Liver (tissue), 9 donors: ENCODE results near the gene ENAH. TPM values are rescaled to one million over a fixed set of nuclear protein-coding genes. Genes with fewer than 3 reads are reported as not detected.

ENCODE experiments used
- DNase-seq: peaks from one replicate; pipeline ENCODE4 v3.0.0-alpha.2; 2017; ENCODE audit warnings: low spot score
- H3K27ac ChIP-seq, 2 donors: one replicate each; pipeline ENCODE4 v1.7.0; 2013; ENCODE audit warnings: inconsistent platforms in 2 of 2, low read length in 2 of 2, control low read depth in 1 of 2, low read depth in 1 of 2, mild to moderate bottlenecking in 1 of 2
- H3K27me3 ChIP-seq, 4 donors: one replicate each; pipeline versions ENCODE4 v1.6.1 to v1.7.0; 2013; ENCODE audit warnings: low read length in 3 of 4, inconsistent platforms in 1 of 4, mild to moderate bottlenecking in 1 of 4, moderate library complexity in 1 of 4; ENCODE audit not compliant: control insufficient read depth in 4 of 4, insufficient read depth in 4 of 4
- H3K36me3 ChIP-seq, 4 donors: one replicate each; pipeline versions ENCODE4 v1.6.1 to v1.7.0; 2013; ENCODE audit warnings: low read length in 3 of 4, mild to moderate bottlenecking in 3 of 4, low read depth in 1 of 4, moderate library complexity in 1 of 4; ENCODE audit not compliant: control insufficient read depth in 4 of 4, insufficient read depth in 3 of 4
- H3K4me1 ChIP-seq, 4 donors: one replicate each; pipeline versions ENCODE4 v1.6.1 to v1.7.0; 2013; ENCODE audit warnings: low read length in 3 of 4, mild to moderate bottlenecking in 3 of 4, moderate library complexity in 1 of 4; ENCODE audit not compliant: control insufficient read depth in 4 of 4, insufficient read depth in 4 of 4
- H3K4me3 ChIP-seq, 3 donors: one replicate each; pipeline versions ENCODE4 v1.6.1 to v1.7.0; 2013; ENCODE audit warnings: low read length in 3 of 3, control low read depth in 1 of 3, low read depth in 1 of 3, mild to moderate bottlenecking in 1 of 3
- H3K9ac ChIP-seq, 2 donors: one replicate each; pipeline ENCODE4 v1.7.0; 2013; ENCODE audit warnings: low read length in 2 of 2, mild to moderate bottlenecking in 2 of 2, moderate library complexity in 2 of 2, control low read depth in 1 of 2, low read depth in 1 of 2
- H3K9me3 ChIP-seq, 4 donors: one replicate each; pipeline versions ENCODE4 v1.6.1 to v1.7.0; 2013; ENCODE audit warnings: low read length in 3 of 4; ENCODE audit not compliant: control insufficient read depth in 4 of 4
- ATF3 ChIP-seq: IDR thresholded peaks from 2 replicates; pipeline ENCODE4 v1.6.1; 2016; ENCODE audit warnings: antibody characterized with exemption
- CTCF ChIP-seq: fragments of 150-350 bp; IDR thresholded peaks from 2 replicates; pipeline ENCODE4 v1.5.1; 2017; ENCODE audit warnings: improper control_type of control experiment, low read depth, low read length; ENCODE audit not compliant: missing input control
- EGR1 ChIP-seq, 2 donors: IDR thresholded peaks; 2 replicates each; pipeline ENCODE4 v1.6.1; 2016 to 2018; ENCODE audit warnings: antibody characterized with exemption in 2 of 2, low read depth in 2 of 2
- FOXA1 ChIP-seq: IDR thresholded peaks from 2 replicates; pipeline ENCODE4 v1.6.1; 2016; ENCODE audit warnings: antibody characterized with exemption
- FOXA2 ChIP-seq: IDR thresholded peaks from 2 replicates; pipeline ENCODE4 v1.6.1; 2016; ENCODE audit warnings: antibody characterized with exemption
- GABPA ChIP-seq, 2 donors: IDR thresholded peaks in 1 of 2; conservative IDR thresholded peaks in 1 of 2; 2 replicates each; pipeline ENCODE4 v1.6.1; 2016; ENCODE audit warnings: antibody characterized with exemption in 2 of 2, mild to moderate bottlenecking in 1 of 2, moderate library complexity in 1 of 2
- HNF4A ChIP-seq, 2 donors: conservative IDR thresholded peaks; 2 replicates each; pipeline ENCODE4 v1.6.1; 2016; ENCODE audit warnings: antibody characterized with exemption in 2 of 2, mild to moderate bottlenecking in 2 of 2
- HNF4G ChIP-seq: IDR thresholded peaks from 2 replicates; pipeline ENCODE4 v1.6.1; 2016; ENCODE audit warnings: antibody characterized with exemption
- JUND ChIP-seq, 2 donors: IDR thresholded peaks; 2 replicates each; pipeline ENCODE4 v1.6.1; 2016; ENCODE audit warnings: antibody characterized with exemption in 2 of 2
- MAX ChIP-seq: IDR thresholded peaks from 2 replicates; pipeline ENCODE4 v1.6.1; 2016; ENCODE audit warnings: antibody characterized with exemption
- NR2F2 ChIP-seq: IDR thresholded peaks from 2 replicates; pipeline ENCODE4 v1.6.1; 2016; ENCODE audit warnings: antibody characterized with exemption
- RAD21 ChIP-seq, 2 donors: IDR thresholded peaks; 2 replicates each; pipeline ENCODE4 v1.6.1; 2016; ENCODE audit warnings: antibody characterized with exemption in 2 of 2, mild to moderate bottlenecking in 2 of 2
- REST ChIP-seq: IDR thresholded peaks from 2 replicates; pipeline ENCODE4 v1.6.1; 2016; ENCODE audit warnings: antibody characterized with exemption, mild to moderate bottlenecking
- RXRA ChIP-seq, 2 donors: IDR thresholded peaks; 2 replicates each; pipeline ENCODE4 v1.6.1; 2017 to 2018; ENCODE audit warnings: antibody characterized with exemption in 2 of 2, mild to moderate bottlenecking in 1 of 2
- SP1 ChIP-seq: IDR thresholded peaks from 2 replicates; pipeline ENCODE4 v1.6.1; 2018; ENCODE audit warnings: antibody characterized with exemption, mild to moderate bottlenecking
- TAF1 ChIP-seq: conservative IDR thresholded peaks from 2 replicates; pipeline ENCODE4 v1.6.1; 2016; ENCODE audit warnings: antibody characterized with exemption, mild to moderate bottlenecking
- YY1 ChIP-seq: IDR thresholded peaks from 2 replicates; pipeline ENCODE4 v1.6.1; 2016; ENCODE audit warnings: antibody characterized with exemption, mild to moderate bottlenecking
- ZBTB33 ChIP-seq: IDR thresholded peaks from 2 replicates; pipeline ENCODE4 v1.6.1; 2016; ENCODE audit warnings: antibody characterized with exemption
- WGBS: extraction: QIAGEN DNeasy Blood & Tissue Kit; methylation state at CpG from one replicate; pipeline ENCODE4 v1.1.7; 2013; 5-methylcytosine and 5-hydroxymethylcytosine counted together
- polyA plus RNA-seq, 2 donors: library from polyadenylated mRNA; stranded (reverse) in 1 of 2; unstranded in 1 of 2; fragments of 200-250 nt in 1 of 2; fragments of >200 nt in 1 of 2; fragmentation: Nextera tagmentation in 1 of 2; extraction: Ambion mirVana in 1 of 2; gene quantifications; one replicate each; pipeline versions ENCODE4 v1.2.1 to v1.2.3, GENCODE V29; 2013 to 2015
- total RNA-seq, 2 donors: library from RNA; depleted of rRNA; stranded (reverse); fragments of >200 nt; gene quantifications; one replicate each; pipeline ENCODE4 v1.2.3, GENCODE V29; 2014
- donor health status: healthy.
- donor health status: healthy.
- donor health status: healthy.
- donor health status: healthy.
- donor health status: healthy.

ENAH gene
- total and polyA plus RNA-seq, 4 donors = 2.8 to 8.4 (median 4.5) TPM

- Histone ChIP-seq H3K9me3 (no peaks in the 10 kb centered on the region), H3K36me3 (no peaks in the 10 kb centered on the region), H3K9ac (no peak overlapping the region), H3K4me3 (no peak overlapping the region), H3K27me3 (no peaks in the 10 kb centered on the region), H3K27ac (no peak overlapping the region), H3K4me1 (peaks cover 0 to 3% (median 0%) of the 10 kb centered on the region in 4 donors)
- DNase-seq = no peak
- 54% methylated on average over 3 of the region's 3 CpGs for WGBS
- TF ChIP-seq TAF1 = no peak
- no peak for TF ChIP-seq HNF4A (conservative IDR thresholded peaks at IDR 0.05)
- no peak for TF ChIP-seq ZBTB33
- no peak for TF ChIP-seq REST
- TF ChIP-seq ATF3 = no peak
- no peak for TF ChIP-seq EGR1 (IDR thresholded peaks at IDR 0.05; ENCODE audit: low read depth in 2 of 2)
- no peak for TF ChIP-seq HNF4G
- TF ChIP-seq RXRA (IDR thresholded peaks at IDR 0.05) = no peak
- TF ChIP-seq FOXA2 = no peak
- no peak for TF ChIP-seq RAD21 (IDR thresholded peaks at IDR 0.05)
- TF ChIP-seq YY1 = no peak
- no peak for TF ChIP-seq GABPA (IDR thresholded peaks at IDR 0.05 in 1 of 2, conservative IDR thresholded peaks at IDR 0.05 in 1 of 2)
- TF ChIP-seq FOXA1 = no peak
- no peak for TF ChIP-seq NR2F2
- no peak for TF ChIP-seq CTCF
- TF ChIP-seq JUND (IDR thresholded peaks at IDR 0.05) = no peak
These were observed 126.0 kb downstream of the ENAH start for GRCh38 chr1:225526878-225527277.

GRCh38 chr1:225525377-225525776, 127.5 kb downstream of the ENAH start:
- Histone ChIP-seq H3K27me3 (no peaks in the 10 kb centered on the region), H3K4me1 (peaks cover 0 to 3% (median 0%) of the 10 kb centered on the region in 4 donors), H3K4me3 (no peak overlapping the region), H3K9ac (no peak overlapping the region), H3K36me3 (no peaks in the 10 kb centered on the region), H3K9me3 (no peaks in the 10 kb centered on the region), H3K27ac (no peak overlapping the region)
- WGBS = 97% methylated on average over 7 of the region's 7 CpGs
- DNase-seq = no peak
- TF ChIP-seq HNF4G (no peak), MAX (no peak), EGR1 (IDR thresholded peaks at IDR 0.05; ENCODE audit: low read depth in 2 of 2) (no peak), CTCF (no peak), RXRA (IDR thresholded peaks at IDR 0.05) (no peak), GABPA (IDR thresholded peaks at IDR 0.05 in 1 of 2, conservative IDR thresholded peaks at IDR 0.05 in 1 of 2) (no peak), REST (no peak), FOXA2 (no peak), SP1 (no peak)
